Retina (tissue), 1 donor: Measurements from ENCODE around the gene DAZAP1.
"Not testable (repeated sequence)": the region's sequence is repeated elsewhere in the genome, so short reads cannot be mapped to it uniquely, and the experiment has no call there.

Experiments used
- DNase-seq: peaks from one replicate; pipeline ENCODE4 v3.0.0-alpha.2; 2016

Gene DAZAP1

GRCh38 chr19:1474765-1475351 is 67.5 kb downstream of the DAZAP1 start:
- DNase-seq, result no peak

DNA sequence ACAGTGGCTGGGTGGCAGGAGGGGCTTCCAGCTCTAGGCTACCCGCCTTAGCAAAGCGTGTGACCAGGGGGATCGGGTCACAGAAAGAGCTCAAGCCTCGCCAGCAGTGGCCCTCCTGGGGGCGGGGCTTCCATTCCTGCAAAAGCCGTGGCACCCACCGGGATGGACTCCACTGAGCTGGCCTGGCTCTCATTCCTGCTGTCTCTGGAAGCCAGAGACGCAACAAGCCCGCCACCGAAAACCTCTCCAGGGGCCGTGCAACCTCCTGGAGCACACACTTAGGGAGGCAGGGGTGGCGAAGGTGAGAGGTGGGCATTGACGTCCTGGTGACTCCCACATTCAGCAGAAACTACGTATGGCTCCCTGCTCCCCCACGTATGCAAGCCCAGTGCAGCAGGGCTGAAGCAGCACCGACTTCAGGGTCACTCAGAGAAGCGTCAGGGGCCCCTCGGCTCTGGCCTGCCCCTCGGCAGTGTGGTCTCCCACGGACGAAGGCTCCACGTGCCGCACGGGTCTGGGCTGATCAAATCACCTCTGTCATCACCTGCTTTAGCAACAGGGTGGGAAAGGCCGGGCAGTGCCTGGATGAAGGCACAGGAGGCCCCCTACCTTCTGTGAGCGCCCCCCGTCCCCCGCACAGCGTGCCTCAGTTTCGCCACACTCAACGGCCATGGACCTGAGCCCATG is 68.5 kb downstream of the DAZAP1 start:
- DNase-seq, result no peak

DNA sequence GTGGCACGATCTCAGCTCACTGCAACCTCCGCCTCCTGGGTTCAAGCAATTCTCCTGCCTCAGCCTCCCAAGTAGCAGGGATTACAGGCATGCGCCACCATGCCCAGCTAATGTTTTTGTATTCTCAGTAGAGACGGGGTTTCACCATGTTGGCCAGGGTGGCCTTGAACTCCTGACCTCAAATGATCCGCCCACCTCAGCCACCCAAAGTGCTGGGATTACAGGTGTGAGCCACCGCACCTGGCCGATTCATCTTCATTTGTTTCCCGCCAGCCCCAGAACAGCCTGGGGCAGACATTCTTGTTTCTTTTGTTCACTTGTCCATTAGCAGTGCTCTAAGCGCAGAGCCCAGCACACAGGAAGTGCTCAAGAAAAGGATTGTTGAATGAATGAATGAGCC is 69.7 kb downstream of the DAZAP1 start:
- not testable (repeated sequence) for DNase-seq

DNA sequence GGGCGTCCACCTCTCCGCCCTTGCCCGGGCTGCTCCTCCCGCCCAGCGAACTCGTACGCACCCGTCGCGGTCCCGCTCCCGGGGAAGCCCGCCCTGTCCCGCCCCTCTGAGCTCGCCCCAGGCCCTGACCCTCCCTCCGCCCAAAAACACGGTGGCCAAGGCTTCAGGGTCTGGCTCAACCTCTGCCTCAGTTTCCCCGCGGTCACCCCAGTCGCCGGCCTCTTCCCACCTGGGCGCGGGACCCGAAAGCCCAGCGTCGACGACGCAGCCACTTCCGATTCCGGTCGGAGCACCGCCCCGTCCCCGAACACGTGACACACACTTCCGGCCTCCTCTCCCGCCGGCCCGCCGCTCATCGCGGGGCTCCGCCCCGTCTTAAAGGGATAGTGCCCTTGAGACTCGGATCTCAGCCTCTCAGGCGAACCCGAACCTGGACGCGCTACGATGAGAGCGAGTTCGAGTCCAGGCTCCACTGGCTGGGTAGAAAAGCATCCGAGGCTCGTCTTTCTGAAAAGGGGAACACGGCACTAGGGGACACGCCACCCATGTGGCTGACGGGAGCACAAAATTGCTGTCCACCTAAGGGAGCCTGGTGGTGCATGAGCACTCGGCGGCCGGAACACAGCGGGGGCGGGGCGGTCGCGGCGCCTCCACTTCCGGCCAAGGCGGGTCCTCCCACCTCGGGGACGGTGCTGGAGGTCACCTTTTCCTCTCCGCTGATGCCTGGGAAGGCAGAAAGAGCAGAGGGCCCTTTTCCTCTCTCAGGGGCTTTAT is 71.7 kb downstream of the DAZAP1 start, which contains the start of gene C19orf25:
Gene C19orf25, minus strand, starts transcription at position 282 of the 774 bp plus-strand sequence. CDS start 312 bp downstream, outside the sequence.
- DNase-seq, result peak; percentile 97

DNA sequence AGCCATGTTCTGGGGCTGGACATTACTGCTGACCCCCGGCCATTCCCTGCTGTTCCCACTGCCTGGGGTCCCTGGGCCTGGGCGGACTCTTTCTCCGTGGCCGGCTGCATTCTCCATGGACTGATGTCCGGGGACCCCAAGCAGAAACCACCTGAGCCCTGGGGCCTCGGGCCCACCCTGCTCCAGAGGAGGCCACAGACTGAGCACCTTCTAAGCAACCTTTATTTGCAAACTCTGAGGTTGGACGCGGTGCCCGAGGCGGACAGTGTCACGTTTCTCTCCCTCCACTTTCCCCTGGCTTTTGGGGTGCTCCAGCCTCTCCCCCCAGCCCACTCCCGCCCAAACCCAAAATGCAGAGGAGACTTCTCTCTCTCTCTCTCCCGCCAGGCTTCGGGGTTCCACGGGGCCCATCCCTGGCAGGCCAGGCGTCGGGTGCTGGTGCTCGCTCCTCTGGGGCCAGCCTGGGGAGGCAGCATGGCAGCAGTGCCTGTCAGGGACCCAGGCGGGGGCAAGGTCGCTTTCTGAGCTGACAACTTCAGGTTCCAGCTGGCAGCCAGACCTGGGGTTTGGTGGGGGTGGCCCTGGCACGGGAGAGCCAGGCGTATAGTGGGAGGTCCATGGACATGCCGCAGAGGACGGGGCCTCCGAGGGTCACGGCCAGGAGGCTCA is 74.0 kb downstream of the DAZAP1 start:
- DNase-seq, result no peak

GRCh38 chr19:1481893-1482360 is 74.5 kb downstream of the DAZAP1 start:
- DNase-seq, result no peak

- DNase-seq, result no peak
These were observed 75.2 kb downstream of the DAZAP1 start for GRCh38 chr19:1482361-1483130.

- no peak for DNase-seq
These were observed 76.0 kb downstream of the DAZAP1 start for GRCh38 chr19:1483131-1483978.

GRCh38 chr19:1483979-1484428 is 76.6 kb downstream of the DAZAP1 start:
- no peak for DNase-seq
